Measurements from ENCODE around the gene DAAM1.

Gene DAAM1

GRCh38 chr14:59320763-59321625 is 132.5 kb downstream of the DAAM1 start:
- no peak for DNase-seq

GRCh38 chr14:59321626-59321949 is 133.1 kb downstream of the DAAM1 start:
- no peak for DNase-seq

GRCh38 chr14:59325906-59326305 is 137.4 kb downstream of the DAAM1 start:
- DNase-seq: no peak

- no peak for DNase-seq
Observed at GRCh38 chr14:59328454-59328853, 140.0 kb downstream of the DAAM1 start.

- DNase-seq: no peak
Observed at GRCh38 chr14:59330455-59330854, 142.0 kb downstream of the DAAM1 start.

GRCh38 chr14:59331217-59331616 is 142.8 kb downstream of the DAAM1 start:
- DNase-seq: no peak

GRCh38 chr14:59332727-59333126 is 144.3 kb downstream of the DAAM1 start:
- DNase-seq: no peak

- DNase-seq: no peak
Observed at GRCh38 chr14:59333235-59333634, 144.8 kb downstream of the DAAM1 start.

GRCh38 chr14:59333668-59334067 is 145.2 kb downstream of the DAAM1 start:
- DNase-seq: no peak

GRCh38 chr14:59334253-59334652 is 145.8 kb downstream of the DAAM1 start:
- no peak for DNase-seq

- DNase-seq: no peak
Observed at GRCh38 chr14:59336098-59336497, 147.6 kb downstream of the DAAM1 start.

GRCh38 chr14:59336706-59337105 is 148.2 kb downstream of the DAAM1 start:
- DNase-seq: no peak

GRCh38 chr14:59337141-59337611 is 148.7 kb downstream of the DAAM1 start:
- DNase-seq: no peak

- no peak for DNase-seq
Observed at GRCh38 chr14:59338761-59339160, 150.3 kb downstream of the DAAM1 start.

- DNase-seq: no peak
Observed at GRCh38 chr14:59339524-59340330, 151.3 kb downstream of the DAAM1 start.

- DNase-seq: no peak
Observed at GRCh38 chr14:59341858-59342477, 153.5 kb downstream of the DAAM1 start.

- no peak for DNase-seq
Observed at GRCh38 chr14:59342516-59343484, 154.3 kb downstream of the DAAM1 start.

- no peak for DNase-seq
Observed at GRCh38 chr14:59343585-59343984, 155.1 kb downstream of the DAAM1 start.

GRCh38 chr14:59344016-59344415 is 155.5 kb downstream of the DAAM1 start:
- no peak for DNase-seq

GRCh38 chr14:59344691-59345455 is 156.4 kb downstream of the DAAM1 start:
- no peak for DNase-seq

GRCh38 chr14:59346329-59346728 is 157.9 kb downstream of the DAAM1 start:
- no peak for DNase-seq

All from stimulated activated CD4-positive, alpha-beta T cell treated with anti-CD3 and anti-CD28 coated beads, Interleukin-4, amount 100 ng/mL, for 1 hour (primary cell).